Measurements from ENCODE around the gene SKIDA1.
A peak's percentile ranks its signal among the peaks of the same experiment; 100 is the strongest.

Gene SKIDA1

DNA sequence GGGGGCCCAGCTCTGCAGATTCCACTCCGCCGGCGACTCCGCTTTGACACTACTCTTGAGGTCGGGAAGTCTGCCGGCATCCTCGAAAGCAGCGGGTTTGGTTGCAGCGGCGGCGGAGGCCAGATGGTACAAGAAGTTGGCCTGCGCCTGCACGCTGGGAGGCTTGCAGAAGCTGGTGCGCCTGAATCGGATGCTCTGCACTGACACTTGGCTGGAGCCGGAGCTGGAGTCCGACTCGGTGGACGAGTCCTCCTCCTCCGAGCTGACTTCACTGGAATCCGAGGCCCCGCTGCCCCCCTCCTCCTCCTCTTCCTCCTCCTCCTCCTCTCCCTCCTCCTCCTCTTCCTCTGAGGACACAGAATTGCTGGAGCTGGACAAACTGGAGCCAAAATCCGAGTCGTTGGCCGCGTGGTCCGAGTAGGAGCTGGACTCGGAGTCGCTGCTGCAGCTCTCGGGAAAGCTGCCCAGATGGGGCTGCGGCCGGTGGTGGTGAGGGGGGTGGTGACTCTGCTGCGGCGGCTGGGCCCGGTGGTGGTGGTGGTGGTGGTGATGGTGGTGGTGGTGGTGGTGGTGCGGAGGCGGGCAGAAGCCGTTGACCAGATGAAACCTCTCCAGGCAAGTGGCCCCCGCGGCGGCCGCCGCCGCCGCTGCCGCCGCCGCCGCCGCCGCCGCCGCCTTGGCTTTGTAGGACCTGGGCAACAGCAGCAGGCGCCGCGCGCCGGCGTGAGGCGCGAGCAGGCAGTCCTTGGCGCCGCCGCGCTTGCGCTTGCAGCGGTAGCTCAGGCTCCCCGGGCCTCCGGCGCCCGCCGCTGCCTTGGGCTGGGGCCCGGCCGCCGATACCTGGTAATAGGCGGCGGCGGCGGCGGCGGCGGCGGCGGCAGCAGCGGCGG is 9.0 kb downstream of the SKIDA1 start:
- POLR2A ChIA-PET = interaction anchor here (0.6 to 3.0 kb wide), 6 partner anchors 10 to 215 kb away, joined by 4 to 33 read pairs (median 5); partner anchors contain the start of gene SKIDA1
- Histone ChIP-seq H3K4me1 (ENCODE audit: control insufficient read depth, insufficient read depth, low read length) (peaks cover 31% of the 10 kb centered on the region), H3K9me3 (ENCODE audit: control insufficient read depth, insufficient read depth, low read depth, low read length) (no peaks in the 10 kb centered on the region), H3K27ac (ENCODE audit: extremely low read depth, low read depth, low read length) (peak overlapping the region; percentile 85), H3K4me3 (ENCODE audit: low read depth, low read length) (peak overlapping the region; percentile 65), H3K36me3 (ENCODE audit: control insufficient read depth in 2 of 2, insufficient read depth in 1 of 2, low read length in 2 of 2) (no peaks in the 10 kb centered on the region)
- CTCF ChIA-PET = interaction anchor here (0.8 to 0.9 kb wide), 2 partner anchors 21 to 218 kb away, joined by 3 read pairs; no protein-coding TSS in a partner anchor
- TF ChIP-seq ZNF366 (tag by site-specific recombination; conservative IDR thresholded peaks at IDR 0.05) (no peak), ZNF302 (tag by site-specific recombination; IDR thresholded peaks at IDR 0.05; ENCODE audit: low read depth) (no peak), ZBTB48 (tag by site-specific recombination; IDR thresholded peaks at IDR 0.05) (no peak), ZXDB (tag by site-specific recombination; IDR thresholded peaks at IDR 0.05) (peak; percentile 13; the same call in 1 of the 2 replicates), KLF10 (tag by site-specific recombination; IDR thresholded peaks at IDR 0.05) (no peak), ZNF274 (IDR thresholded peaks at IDR 0.05; ENCODE audit: low read length) (no peak), ZNF274 (tag by site-specific recombination; IDR thresholded peaks at IDR 0.05; ENCODE audit: borderline replicate concordance) (no peak), ZNF248 (tag by site-specific recombination; IDR thresholded peaks at IDR 0.05) (no peak), ZFP37 (tag by site-specific recombination; IDR thresholded peaks at IDR 0.05) (peak; percentile 74), ZNF544 (tag by site-specific recombination; IDR thresholded peaks at IDR 0.05) (no peak), OVOL3 (tag by site-specific recombination; IDR thresholded peaks at IDR 0.05) (no peak), ZFHX2 (tag by site-specific recombination; conservative IDR thresholded peaks at IDR 0.05) (peak; percentile 67), ZNF555 (tag by site-specific recombination; conservative IDR thresholded peaks at IDR 0.05) (no peak), ZNF426 (tag by site-specific recombination; IDR thresholded peaks at IDR 0.05) (no peak), ZFP3 (tag by site-specific recombination; IDR thresholded peaks at IDR 0.05; ENCODE audit: low read depth) (peak; percentile 48; the same call in 1 of the 2 replicates), EGR2 (tag by site-specific recombination; IDR thresholded peaks at IDR 0.05; ENCODE audit: low read depth) (peak; percentile 87), ZNF560 (tag by site-specific recombination; IDR thresholded peaks at IDR 0.05; ENCODE audit: borderline replicate concordance) (no peak), SP7 (tag by site-specific recombination; IDR thresholded peaks at IDR 0.05) (no peak), ZNF830 (tag by site-specific recombination; IDR thresholded peaks at IDR 0.05; ENCODE audit: low read depth) (no peak), ZSCAN16 (tag by site-specific recombination; IDR thresholded peaks at IDR 0.05) (no peak), ZNF221 (tag by site-specific recombination; IDR thresholded peaks at IDR 0.05; ENCODE audit: borderline replicate concordance) (no peak), ZFP41 (tag by site-specific recombination; IDR thresholded peaks at IDR 0.05; ENCODE audit: borderline replicate concordance) (no peak), ZNF530 (tag by site-specific recombination; IDR thresholded peaks at IDR 0.05; ENCODE audit: low read depth) (no peak), ZNF2 (tag by site-specific recombination; IDR thresholded peaks at IDR 0.05) (peak; percentile 81)
- TF ChIP-seq, protein P1, sequence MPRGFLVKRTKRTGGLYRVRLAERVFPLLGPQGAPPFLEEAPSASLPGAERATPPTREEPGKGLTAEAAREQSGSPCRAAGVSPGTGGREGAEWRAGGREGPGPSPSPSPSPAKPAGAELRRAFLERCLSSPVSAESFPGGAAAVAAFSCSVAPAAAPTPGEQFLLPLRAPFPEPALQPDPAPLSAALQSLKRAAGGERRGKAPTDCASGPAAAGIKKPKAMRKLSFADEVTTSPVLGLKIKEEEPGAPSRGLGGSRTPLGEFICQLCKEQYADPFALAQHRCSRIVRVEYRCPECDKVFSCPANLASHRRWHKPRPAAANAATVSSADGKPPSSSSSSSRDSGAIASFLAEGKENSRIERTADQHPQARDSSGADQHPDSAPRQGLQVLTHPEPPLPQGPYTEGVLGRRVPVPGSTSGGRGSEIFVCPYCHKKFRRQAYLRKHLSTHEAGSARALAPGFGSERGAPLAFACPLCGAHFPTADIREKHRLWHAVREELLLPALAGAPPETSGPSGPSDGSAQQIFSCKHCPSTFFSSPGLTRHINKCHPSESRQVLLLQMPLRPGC (tag by site-specific recombination; IDR thresholded peaks at IDR 0.05) = no peak; the same call in 1 of the 2 replicates
- TF ChIP-seq, protein P2, sequence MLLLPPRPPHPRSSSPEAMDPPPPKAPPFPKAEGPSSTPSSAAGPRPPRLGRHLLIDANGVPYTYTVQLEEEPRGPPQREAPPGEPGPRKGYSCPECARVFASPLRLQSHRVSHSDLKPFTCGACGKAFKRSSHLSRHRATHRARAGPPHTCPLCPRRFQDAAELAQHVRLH (tag by site-specific recombination; IDR thresholded peaks at IDR 0.05) = no peak
- TF ChIP-seq, protein P3, sequence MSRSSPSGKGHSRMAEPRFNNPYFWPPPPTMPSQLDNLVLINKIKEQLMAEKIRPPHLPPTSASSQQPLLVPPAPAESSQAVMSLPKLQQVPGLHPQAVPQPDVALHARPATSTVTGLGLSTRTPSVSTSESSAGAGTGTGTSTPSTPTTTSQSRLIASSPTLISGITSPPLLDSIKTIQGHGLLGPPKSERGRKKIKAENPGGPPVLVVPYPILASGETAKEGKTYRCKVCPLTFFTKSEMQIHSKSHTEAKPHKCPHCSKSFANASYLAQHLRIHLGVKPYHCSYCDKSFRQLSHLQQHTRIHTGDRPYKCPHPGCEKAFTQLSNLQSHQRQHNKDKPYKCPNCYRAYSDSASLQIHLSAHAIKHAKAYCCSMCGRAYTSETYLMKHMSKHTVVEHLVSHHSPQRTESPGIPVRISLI (tag by site-specific recombination; IDR thresholded peaks at IDR 0.05) = no peak
- TF ChIP-seq, protein P4, sequence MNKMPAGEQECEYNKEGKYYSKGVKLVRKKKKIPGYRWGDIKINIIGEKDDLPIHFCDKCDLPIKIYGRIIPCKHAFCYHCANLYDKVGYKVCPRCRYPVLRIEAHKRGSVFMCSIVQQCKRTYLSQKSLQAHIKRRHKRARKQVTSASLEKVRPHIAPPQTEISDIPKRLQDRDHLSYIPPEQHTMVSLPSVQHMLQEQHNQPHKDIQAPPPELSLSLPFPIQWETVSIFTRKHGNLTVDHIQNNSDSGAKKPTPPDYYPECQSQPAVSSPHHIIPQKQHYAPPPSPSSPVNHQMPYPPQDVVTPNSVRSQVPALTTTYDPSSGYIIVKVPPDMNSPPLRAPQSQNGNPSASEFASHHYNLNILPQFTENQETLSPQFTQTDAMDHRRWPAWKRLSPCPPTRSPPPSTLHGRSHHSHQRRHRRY (tag by site-specific recombination; IDR thresholded peaks at IDR 0.05) = no peak
- TF ChIP-seq, protein P5, sequence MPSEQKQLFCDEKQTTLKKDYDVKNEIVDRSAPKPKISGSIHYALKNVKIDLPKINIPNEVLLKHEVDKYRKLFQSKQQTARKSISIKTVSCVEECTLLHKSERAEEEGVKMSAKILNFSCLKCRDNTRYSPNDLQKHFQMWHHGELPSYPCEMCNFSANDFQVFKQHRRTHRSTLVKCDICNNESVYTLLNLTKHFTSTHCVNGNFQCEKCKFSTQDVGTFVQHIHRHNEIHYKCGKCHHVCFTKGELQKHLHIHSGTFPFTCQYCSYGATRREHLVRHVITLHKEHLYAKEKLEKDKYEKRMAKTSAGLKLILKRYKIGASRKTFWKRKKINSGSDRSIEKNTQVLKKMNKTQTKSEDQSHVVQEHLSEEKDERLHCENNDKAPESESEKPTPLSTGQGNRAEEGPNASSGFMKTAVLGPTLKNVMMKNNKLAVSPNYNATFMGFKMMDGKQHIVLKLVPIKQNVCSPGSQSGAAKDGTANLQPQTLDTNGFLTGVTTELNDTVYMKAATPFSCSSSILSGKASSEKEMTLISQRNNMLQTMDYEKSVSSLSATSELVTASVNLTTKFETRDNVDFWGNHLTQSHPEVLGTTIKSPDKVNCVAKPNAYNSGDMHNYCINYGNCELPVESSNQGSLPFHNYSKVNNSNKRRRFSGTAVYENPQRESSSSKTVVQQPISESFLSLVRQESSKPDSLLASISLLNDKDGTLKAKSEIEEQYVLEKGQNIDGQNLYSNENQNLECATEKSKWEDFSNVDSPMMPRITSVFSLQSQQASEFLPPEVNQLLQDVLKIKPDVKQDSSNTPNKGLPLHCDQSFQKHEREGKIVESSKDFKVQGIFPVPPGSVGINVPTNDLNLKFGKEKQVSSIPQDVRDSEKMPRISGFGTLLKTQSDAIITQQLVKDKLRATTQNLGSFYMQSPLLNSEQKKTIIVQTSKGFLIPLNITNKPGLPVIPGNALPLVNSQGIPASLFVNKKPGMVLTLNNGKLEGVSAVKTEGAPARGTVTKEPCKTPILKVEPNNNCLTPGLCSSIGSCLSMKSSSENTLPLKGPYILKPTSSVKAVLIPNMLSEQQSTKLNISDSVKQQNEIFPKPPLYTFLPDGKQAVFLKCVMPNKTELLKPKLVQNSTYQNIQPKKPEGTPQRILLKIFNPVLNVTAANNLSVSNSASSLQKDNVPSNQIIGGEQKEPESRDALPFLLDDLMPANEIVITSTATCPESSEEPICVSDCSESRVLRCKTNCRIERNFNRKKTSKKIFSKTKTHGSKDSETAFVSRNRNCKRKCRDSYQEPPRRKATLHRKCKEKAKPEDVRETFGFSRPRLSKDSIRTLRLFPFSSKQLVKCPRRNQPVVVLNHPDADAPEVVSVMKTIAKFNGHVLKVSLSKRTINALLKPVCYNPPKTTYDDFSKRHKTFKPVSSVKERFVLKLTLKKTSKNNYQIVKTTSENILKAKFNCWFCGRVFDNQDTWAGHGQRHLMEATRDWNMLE (tag by site-specific recombination; conservative IDR thresholded peaks at IDR 0.05; ENCODE audit: low read depth) = no peak
